ENCODE data around the gene ANKRD33B. TPM values are rescaled to one million over a fixed set of nuclear protein-coding genes. Genes with fewer than 3 reads are reported as not detected.
A peak's percentile ranks its signal among the peaks of the same experiment; 100 is the strongest.

The ANKRD33B gene
- total and polyA plus RNA-seq, 2 of the 13 experiments (the other 11 are each of a cell fraction or from before 2014, with no cell fraction given), result 0.02 TPM; not detected in 1

- FAIRE-seq (no peak), DNase-seq (ENCODE audit: low spot score) (peak; percentile 18), ATAC-seq (peak; percentile 67)
- no TSS peak for BruUV-seq (replicated peaks)
- no peak overlapping the region for H3K4me2 ChIP-seq (ENCODE audit: low read depth, low read length)
- ChIA-PET POLR2A (no interaction called here), CTCF (ENCODE audit: low intra/inter-chr PET ratio, low total read pairs) (interaction anchor here (0.7 kb wide), 1 partner anchor 74 kb away, joined by 3 read pairs; no protein-coding TSS in a partner anchor)
- H3K4me3 ChIP-seq (replicated peaks in 1 of 3; ENCODE audit: insufficient read depth in 1 of 3, low read depth in 2 of 3, low read length in 3 of 3), result no peak overlapping the region
- H2AFZ ChIP-seq (ENCODE audit: low read length), result no peak overlapping the region
- H3K36me3 ChIP-seq (replicated peaks in 1 of 2; ENCODE audit: control insufficient read depth in 1 of 2, insufficient read depth in 2 of 2, low read length in 2 of 2), result peaks cover 16 to 50% of the 10 kb centered on the region in 2 experiments
- peaks cover 5% of the 10 kb centered on the region for H3K79me2 ChIP-seq (ENCODE audit: insufficient read depth, low read length)
- H3K9ac ChIP-seq (ENCODE audit: insufficient read depth, low read depth, low read length), result no peak overlapping the region
- WGBS (ENCODE audit: low lambda C conversion rate), result 64% methylated on average over 5 of the region's 6 CpGs
- H3K27me3 ChIP-seq (ENCODE audit: control insufficient read depth in 1 of 2, insufficient read depth in 2 of 2, low read length in 2 of 2), result no peaks in the 10 kb centered on the region
- intact Hi-C loops (cut with micrococcal nuclease; ENCODE audit: unreplicated experiment) (no loop called here), in situ Hi-C loops (cut with HindIII; ENCODE audit: extremely low pct_ligation_motif_present, low pct_unique_long_range_greater_than_20kb) (no loop called here)
- H3K4me1 ChIP-seq (ENCODE audit: insufficient read depth, low read length), result no peaks in the 10 kb centered on the region
- TF ChIP-seq TGIF2 (CRISPR knock-in tag; IDR thresholded peaks at IDR 0.05), result no peak
- peak; percentile 69; the same call in 1 of the 2 replicates for TF ChIP-seq ZNF740 (CRISPR knock-in tag; IDR thresholded peaks at IDR 0.05)
- TF ChIP-seq NR2F6 (IDR thresholded peaks at IDR 0.05), result no peak
- TF ChIP-seq NR2F6 (CRISPR knock-in tag; IDR thresholded peaks at IDR 0.05), result no peak
- TF ChIP-seq ZNF142 (CRISPR knock-in tag; IDR thresholded peaks at IDR 0.05), result no peak
- TF ChIP-seq, protein P1, sequence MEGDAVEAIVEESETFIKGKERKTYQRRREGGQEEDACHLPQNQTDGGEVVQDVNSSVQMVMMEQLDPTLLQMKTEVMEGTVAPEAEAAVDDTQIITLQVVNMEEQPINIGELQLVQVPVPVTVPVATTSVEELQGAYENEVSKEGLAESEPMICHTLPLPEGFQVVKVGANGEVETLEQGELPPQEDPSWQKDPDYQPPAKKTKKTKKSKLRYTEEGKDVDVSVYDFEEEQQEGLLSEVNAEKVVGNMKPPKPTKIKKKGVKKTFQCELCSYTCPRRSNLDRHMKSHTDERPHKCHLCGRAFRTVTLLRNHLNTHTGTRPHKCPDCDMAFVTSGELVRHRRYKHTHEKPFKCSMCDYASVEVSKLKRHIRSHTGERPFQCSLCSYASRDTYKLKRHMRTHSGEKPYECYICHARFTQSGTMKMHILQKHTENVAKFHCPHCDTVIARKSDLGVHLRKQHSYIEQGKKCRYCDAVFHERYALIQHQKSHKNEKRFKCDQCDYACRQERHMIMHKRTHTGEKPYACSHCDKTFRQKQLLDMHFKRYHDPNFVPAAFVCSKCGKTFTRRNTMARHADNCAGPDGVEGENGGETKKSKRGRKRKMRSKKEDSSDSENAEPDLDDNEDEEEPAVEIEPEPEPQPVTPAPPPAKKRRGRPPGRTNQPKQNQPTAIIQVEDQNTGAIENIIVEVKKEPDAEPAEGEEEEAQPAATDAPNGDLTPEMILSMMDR (CRISPR knock-in tag; IDR thresholded peaks at IDR 0.05), result peak; percentile 56
- peak; percentile 45 for TF ChIP-seq STAG1 (CRISPR knock-in tag; IDR thresholded peaks at IDR 0.05)
- TF ChIP-seq ZNF816 (CRISPR knock-in tag; IDR thresholded peaks at IDR 0.05; ENCODE audit: borderline replicate concordance), result no peak
- TF ChIP-seq, protein P2, sequence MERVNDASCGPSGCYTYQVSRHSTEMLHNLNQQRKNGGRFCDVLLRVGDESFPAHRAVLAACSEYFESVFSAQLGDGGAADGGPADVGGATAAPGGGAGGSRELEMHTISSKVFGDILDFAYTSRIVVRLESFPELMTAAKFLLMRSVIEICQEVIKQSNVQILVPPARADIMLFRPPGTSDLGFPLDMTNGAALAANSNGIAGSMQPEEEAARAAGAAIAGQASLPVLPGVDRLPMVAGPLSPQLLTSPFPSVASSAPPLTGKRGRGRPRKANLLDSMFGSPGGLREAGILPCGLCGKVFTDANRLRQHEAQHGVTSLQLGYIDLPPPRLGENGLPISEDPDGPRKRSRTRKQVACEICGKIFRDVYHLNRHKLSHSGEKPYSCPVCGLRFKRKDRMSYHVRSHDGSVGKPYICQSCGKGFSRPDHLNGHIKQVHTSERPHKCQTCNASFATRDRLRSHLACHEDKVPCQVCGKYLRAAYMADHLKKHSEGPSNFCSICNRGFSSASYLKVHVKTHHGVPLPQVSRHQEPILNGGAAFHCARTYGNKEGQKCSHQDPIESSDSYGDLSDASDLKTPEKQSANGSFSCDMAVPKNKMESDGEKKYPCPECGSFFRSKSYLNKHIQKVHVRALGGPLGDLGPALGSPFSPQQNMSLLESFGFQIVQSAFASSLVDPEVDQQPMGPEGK (CRISPR knock-in tag; IDR thresholded peaks at IDR 0.05), result 0 out of 2 replicates have a peak, but pooled peaks have one; percentile 13
- no peak for TF ChIP-seq NFKB2 (CRISPR knock-in tag; IDR thresholded peaks at IDR 0.05; ENCODE audit: borderline replicate concordance)
- no peaks in the 10 kb centered on the region for H3K9me3 ChIP-seq (ENCODE audit: low read length)
- peaks cover 30% of the 10 kb centered on the region for H4K20me1 ChIP-seq (ENCODE audit: insufficient read depth, low read length)
- H3K27ac ChIP-seq (ENCODE audit: extremely low read length, insufficient read depth, low read length), result no peak overlapping the region
Measured at GRCh38 chr5:10701567-10702039, 137.7 kb downstream of the ANKRD33B start.
